Activated CD4-positive, alpha-beta T cell treated with anti-CD3 and anti-CD28 coated beads, Interleukin-2, amount 50 U/mL, for 48 hours (primary cell): ENCODE results near the gene SESN3.

Source experiments
- DNase-seq, 2 experiments: peaks; one replicate each; pipeline ENCODE4 v3.0.0-alpha.2; 2020

SESN3 gene

DNA sequence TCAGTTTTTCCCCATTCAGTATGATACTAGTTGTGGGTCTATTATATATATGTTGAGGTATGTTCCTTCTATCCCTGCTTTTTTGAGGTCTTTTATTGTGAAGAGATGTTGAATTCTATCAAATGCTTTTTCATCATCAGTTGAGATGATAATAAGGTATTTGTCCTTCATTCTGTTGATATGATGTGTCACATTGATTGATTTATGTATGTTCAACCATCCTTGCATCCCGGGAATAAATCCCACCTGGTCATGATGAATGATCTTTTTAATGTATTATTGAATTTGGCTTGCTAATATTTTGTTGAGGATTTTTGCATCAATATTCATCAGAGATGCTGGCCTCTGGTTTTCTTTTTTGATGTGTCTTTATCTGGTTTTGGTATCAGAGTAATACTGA is 115.4 kb downstream of the SESN3 start:
- no peak for DNase-seq
